HG03139 (cell line): ENCODE results near the gene CPA1.

Source experiments
- ATAC-seq: cut with Tn5 transposase; IDR thresholded peaks from one replicate; pipeline ENCODE4 v1.9.1; 2021; ENCODE audit not compliant: unreplicated experiment

The CPA1 gene

GRCh38 chr7:130379921-130380860 lies at the start of gene CPA1:
Gene CPA1 (plus strand): TSS chr7:130380494. CDS start chr7:130380521, 27 bp downstream.
- no peak for ATAC-seq

GRCh38 chr7:130332259-130333053 lies 47.8 kb upstream of the CPA1 start:
- no peak for ATAC-seq

- ATAC-seq = no peak
These were observed 46.5 kb upstream of the CPA1 start for GRCh38 chr7:130333832-130334231.

GRCh38 chr7:130334274-130334673 lies 46.0 kb upstream of the CPA1 start:
- ATAC-seq = no peak

- ATAC-seq = no peak
These were observed 42.8 kb upstream of the CPA1 start for GRCh38 chr7:130337410-130337971.

GRCh38 chr7:130338233-130338632 lies 42.1 kb upstream of the CPA1 start:
- ATAC-seq = no peak

GRCh38 chr7:130341882-130342281 lies 38.4 kb upstream of the CPA1 start:
- no peak for ATAC-seq

- ATAC-seq = no peak
These were observed 37.5 kb upstream of the CPA1 start for GRCh38 chr7:130342701-130343380.

- no peak for ATAC-seq
These were observed 35.9 kb upstream of the CPA1 start, which contains the start of gene CPA5 for GRCh38 chr7:130344271-130344866. Gene CPA5 (plus strand): TSS chr7:130344816. CDS start chr7:130346486, 1,670 bp downstream.

GRCh38 chr7:130345136-130345535 lies 35.2 kb upstream of the CPA1 start:
- no peak for ATAC-seq

GRCh38 chr7:130345725-130346124 lies 34.6 kb upstream of the CPA1 start:
- ATAC-seq = no peak

GRCh38 chr7:130346177-130346905 lies 34.0 kb upstream of the CPA1 start:
- no peak for ATAC-seq

- no peak for ATAC-seq
These were observed 33.4 kb upstream of the CPA1 start for GRCh38 chr7:130346941-130347340.

- no peak for ATAC-seq
These were observed 30.1 kb upstream of the CPA1 start for GRCh38 chr7:130349911-130350782.

- ATAC-seq = no peak
These were observed 29.1 kb upstream of the CPA1 start for GRCh38 chr7:130350945-130351790.

GRCh38 chr7:130351791-130352090 lies 28.6 kb upstream of the CPA1 start:
- no peak for ATAC-seq

GRCh38 chr7:130352194-130353074 lies 27.9 kb upstream of the CPA1 start:
- ATAC-seq = no peak
